Stomach (tissue), 4 donors: ENCODE results near the gene KANK2.

ENCODE experiments used
- POLR2A ChIP-seq, 4 donors: fragments of 450-650 bp; IDR thresholded peaks; one replicate each; pipeline ENCODE4 v1.6.1; 2016; ENCODE audit warnings: antibody characterized with exemption in 4 of 4, control low read depth in 2 of 4, mild to moderate bottlenecking in 1 of 4, moderate library complexity in 1 of 4
- TF ChIP-seq, protein P1 (sequence below), 7 experiments: fragments of 450-650 bp in 4 of 7; fragments of 200-600 bp in 3 of 7; sonication (generic) in 3 of 7; IDR thresholded peaks; one replicate each; pipeline ENCODE4 v1.5.1; 2016 to 2019; ENCODE audit warnings: antibody characterized with exemption in 7 of 7, control low read depth in 2 of 7, mild to moderate bottlenecking in 1 of 7

DNA sequence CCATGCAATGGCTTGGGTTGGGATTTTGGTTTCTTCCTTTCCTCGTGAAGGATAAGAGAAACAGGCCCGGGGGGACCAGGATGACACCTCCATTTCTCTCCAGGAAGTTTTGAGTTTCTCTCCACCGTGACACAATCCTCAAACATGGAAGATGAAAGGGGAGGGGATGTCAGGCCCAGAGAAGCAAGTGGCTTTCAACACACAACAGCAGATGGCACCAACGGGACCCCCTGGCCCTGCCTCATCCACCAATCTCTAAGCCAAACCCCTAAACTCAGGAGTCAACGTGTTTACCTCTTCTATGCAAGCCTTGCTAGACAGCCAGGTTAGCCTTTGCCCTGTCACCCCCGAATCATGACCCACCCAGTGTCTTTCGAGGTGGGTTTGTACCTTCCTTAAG lies 65.9 kb downstream of the KANK2 start:
- no peak for TF ChIP-seq POLR2A (IDR thresholded peaks at IDR 0.05)
- TF ChIP-seq, protein P1, sequence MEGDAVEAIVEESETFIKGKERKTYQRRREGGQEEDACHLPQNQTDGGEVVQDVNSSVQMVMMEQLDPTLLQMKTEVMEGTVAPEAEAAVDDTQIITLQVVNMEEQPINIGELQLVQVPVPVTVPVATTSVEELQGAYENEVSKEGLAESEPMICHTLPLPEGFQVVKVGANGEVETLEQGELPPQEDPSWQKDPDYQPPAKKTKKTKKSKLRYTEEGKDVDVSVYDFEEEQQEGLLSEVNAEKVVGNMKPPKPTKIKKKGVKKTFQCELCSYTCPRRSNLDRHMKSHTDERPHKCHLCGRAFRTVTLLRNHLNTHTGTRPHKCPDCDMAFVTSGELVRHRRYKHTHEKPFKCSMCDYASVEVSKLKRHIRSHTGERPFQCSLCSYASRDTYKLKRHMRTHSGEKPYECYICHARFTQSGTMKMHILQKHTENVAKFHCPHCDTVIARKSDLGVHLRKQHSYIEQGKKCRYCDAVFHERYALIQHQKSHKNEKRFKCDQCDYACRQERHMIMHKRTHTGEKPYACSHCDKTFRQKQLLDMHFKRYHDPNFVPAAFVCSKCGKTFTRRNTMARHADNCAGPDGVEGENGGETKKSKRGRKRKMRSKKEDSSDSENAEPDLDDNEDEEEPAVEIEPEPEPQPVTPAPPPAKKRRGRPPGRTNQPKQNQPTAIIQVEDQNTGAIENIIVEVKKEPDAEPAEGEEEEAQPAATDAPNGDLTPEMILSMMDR (IDR thresholded peaks at IDR 0.05), result no peak
